ENCODE data around the gene CRYGN.

DNA sequence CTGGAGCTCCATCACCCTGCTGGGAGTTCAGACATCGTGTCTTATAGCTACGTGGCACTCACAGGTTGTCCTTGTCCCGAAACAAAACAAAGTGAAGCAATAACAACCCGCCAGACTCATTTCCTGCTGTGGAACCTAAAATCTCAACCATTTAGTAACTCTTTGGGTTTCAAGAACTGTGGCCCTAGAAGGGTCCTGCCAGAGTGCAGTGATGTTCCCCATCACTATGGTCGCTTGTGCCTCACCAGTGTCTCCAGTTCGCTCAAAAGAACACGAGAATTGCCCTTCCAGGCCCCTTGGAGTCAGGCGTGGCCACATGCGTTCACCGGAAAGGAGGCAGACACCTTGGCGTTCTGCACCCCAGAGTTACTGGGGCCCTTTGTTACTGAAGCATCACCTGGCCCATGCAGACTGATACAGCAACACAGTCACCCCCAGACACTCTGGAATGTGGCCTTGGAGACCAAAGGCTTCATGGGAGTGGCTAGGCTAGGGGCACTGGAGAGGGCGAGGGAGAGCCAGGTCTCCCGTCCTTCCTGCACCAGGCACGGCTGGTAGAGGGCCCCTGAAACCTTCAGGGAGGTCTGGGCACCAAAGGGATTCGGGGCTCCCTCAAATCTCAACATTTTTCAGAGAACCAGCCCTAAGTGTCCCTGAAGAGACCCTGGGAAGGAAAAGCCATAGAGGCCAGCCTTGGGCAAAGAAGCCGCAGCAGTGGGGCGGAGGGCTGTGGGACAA, 908 bp downstream of the CRYGN start:
- TF ChIP-seq, protein P1, sequence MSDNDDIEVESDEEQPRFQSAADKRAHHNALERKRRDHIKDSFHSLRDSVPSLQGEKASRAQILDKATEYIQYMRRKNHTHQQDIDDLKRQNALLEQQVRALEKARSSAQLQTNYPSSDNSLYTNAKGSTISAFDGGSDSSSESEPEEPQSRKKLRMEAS (IDR thresholded peaks at IDR 0.05; ENCODE audit: low read depth, low read length), result no peak
- TF ChIP-seq, protein P2, sequence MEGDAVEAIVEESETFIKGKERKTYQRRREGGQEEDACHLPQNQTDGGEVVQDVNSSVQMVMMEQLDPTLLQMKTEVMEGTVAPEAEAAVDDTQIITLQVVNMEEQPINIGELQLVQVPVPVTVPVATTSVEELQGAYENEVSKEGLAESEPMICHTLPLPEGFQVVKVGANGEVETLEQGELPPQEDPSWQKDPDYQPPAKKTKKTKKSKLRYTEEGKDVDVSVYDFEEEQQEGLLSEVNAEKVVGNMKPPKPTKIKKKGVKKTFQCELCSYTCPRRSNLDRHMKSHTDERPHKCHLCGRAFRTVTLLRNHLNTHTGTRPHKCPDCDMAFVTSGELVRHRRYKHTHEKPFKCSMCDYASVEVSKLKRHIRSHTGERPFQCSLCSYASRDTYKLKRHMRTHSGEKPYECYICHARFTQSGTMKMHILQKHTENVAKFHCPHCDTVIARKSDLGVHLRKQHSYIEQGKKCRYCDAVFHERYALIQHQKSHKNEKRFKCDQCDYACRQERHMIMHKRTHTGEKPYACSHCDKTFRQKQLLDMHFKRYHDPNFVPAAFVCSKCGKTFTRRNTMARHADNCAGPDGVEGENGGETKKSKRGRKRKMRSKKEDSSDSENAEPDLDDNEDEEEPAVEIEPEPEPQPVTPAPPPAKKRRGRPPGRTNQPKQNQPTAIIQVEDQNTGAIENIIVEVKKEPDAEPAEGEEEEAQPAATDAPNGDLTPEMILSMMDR (IDR thresholded peaks at IDR 0.05; ENCODE audit: low read depth, low read length), result no peak
